GM10847 (cell line): ENCODE data around the gene MYCBP2.

Experiments used
- POLR2A ChIP-seq: IDR thresholded peaks from 2 replicates; pipeline ENCODE4 v1.6.1; 2011; ENCODE audit not compliant: insufficient read length; ENCODE audit errors: extremely low read depth

The MYCBP2 gene

GRCh38 chr13:77016251-77016812, 310.6 kb downstream of the MYCBP2 start:
- TF ChIP-seq POLR2A: no peak

DNA sequence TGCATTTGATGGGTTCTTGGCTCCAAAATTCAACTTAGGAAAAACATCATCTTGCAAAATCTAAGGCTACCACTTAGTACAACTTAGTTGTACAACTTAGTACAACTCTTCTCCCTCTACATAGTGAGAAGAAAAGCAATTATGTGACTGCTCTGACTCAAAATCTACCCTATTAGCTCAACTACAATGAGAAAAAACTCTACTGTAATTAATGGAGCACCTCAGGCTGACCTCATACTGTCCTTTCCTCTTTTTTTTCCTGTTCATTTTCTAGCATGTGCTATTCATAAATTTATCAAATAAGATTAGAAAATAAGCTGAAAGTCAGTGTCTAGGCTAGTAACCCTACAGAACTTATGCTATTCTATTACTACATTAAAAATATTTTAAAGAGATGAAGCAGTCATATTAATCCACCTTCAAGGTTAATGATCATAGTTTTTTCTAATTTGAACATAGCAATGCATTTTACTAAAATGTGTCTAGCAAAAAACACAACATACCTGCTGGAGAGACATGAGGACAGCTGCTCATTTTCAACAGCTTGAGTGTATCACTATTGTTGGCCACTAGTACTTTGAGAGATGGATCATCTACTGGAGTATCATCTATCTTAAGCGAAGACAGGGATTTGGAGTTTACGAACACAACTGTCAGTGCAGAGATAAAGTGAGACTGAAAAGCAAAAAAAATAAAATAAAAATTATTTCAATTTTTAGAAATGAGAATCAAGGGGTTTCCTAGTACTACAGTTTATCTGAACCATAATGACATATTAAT, 311.8 kb downstream of the MYCBP2 start:
- TF ChIP-seq POLR2A: no peak

DNA sequence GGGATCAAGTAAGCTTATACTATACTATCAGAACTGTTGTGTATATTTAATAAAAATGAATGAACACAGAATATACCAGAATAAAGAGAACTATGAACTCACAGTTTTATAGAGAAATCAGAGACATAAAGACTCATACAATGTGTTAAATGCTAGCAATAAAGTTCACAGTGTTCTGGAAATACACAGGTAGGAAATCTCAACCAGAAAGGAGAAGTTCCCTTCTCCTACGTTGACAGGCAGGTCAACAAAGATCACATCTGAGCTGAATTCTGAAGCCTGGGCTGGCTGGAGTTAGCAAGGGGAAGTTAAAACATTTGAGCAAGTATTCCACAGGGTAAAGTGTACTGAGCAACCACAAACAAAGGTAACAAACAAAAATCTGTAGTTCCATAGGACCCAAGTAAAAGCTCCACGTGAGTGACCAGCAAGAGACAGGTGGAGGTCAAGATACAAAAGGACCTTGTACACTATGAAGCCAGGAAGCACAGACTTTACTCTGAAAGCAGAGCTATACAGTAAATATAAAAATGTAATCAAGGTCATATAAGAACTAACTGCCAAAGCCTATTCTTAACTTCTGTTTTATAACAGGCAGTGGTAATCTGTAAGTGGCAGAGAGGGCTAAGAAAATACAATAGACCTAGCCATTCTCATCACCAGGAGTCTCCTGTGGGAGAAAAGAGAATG, 312.9 kb downstream of the MYCBP2 start:
- TF ChIP-seq POLR2A: no peak

DNA sequence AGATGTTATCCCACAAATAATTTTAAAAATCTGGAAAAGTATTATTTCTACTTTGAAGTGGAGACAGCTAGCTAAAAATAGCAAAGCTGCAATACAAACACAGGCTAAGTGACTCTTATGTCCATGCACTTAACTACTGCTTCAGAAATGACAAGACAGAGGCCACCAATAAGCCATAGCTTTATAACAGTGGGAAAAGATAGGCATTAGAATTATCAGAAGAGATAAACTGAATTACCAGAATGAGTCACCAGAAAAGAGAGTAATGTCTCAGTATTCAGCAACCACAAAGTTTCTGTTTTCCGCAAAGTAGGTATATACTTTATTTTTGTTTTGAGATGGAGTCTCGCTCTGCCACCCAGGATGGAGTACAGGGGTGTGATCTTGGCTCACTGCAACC, 317.9 kb downstream of the MYCBP2 start:
- no peak for TF ChIP-seq POLR2A

DNA sequence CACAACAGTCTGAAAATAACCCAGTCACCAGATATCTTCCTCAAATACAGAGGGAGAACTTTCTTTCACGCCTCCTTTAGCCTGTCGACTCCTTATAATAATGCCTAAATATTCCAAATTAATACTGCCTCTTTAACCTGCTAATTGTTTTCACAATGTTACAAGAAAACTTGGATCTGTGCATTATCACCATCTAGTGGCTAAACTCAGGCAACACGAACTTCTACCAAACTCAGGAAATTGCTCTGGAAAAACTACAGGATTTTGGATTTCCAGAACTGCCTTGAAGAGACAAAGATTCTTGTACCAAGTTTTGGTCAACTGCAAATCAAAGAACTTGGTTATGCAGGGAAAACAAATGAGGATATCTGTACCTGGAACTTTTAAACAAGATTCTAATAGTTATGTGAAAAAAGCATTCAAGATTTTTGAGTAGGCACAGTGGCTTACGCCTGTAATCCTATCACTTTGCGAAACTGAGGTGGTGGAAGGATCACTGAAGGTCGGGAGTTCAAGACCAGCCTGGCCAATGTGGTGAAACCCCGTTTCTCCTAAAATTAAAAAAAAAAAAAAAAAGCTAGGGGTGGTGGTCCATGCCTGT, 324.2 kb downstream of the MYCBP2 start:
- no peak for TF ChIP-seq POLR2A

DNA sequence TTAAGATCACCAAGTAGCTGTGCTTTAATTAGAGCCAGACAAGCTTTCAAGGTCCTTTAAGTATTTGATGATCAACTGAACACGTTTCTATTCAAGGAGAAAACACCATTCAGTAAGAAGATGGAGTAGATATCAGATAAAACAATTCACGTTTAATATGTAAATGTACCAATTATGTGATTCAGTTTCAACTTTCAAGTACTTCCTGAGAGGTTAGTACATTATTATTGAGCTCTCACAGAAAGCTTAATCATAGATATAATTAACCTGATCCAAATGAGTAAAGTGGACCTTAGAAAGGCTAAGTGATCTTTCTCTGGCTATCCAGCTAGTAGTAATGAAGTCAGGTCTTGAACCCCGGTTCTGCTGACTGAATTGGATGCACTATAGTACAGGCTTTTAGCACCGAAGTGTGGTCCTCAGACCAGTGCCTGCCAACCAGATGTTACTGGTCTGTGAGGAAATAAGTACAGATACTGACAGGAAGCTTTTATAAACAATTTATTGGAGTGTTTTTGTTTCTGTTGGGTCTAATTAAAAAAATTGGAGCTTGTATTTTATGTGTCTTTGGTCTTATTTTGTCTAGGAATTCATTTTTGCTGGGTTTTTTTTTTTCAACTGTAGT, 324.8 kb downstream of the MYCBP2 start:
- TF ChIP-seq POLR2A: no peak

DNA sequence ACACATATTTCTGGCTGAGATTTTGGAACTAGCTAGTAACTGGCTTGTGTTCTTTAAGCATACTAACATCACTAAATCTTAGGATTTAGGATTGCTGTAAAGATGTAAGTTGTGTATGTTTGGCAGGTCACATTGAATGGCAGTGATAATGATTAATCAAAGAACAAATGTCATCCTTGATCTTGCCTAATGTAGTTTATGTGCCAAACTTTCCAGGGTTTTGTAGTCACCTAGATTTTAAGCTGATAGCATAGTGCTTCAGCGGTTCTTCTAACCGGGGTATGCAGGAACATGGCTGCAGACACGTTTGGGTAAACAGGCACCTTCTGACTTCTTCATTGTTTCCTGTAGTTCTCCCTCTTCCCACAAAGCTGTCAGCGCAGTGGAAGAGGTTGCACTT, 325.4 kb downstream of the MYCBP2 start:
- TF ChIP-seq POLR2A: no peak

GRCh38 chr13:77000475-77000874, 326.4 kb downstream of the MYCBP2 start:
- no peak for TF ChIP-seq POLR2A
